ENCODE data around the gene JAKMIP3.

The JAKMIP3 gene

DNA sequence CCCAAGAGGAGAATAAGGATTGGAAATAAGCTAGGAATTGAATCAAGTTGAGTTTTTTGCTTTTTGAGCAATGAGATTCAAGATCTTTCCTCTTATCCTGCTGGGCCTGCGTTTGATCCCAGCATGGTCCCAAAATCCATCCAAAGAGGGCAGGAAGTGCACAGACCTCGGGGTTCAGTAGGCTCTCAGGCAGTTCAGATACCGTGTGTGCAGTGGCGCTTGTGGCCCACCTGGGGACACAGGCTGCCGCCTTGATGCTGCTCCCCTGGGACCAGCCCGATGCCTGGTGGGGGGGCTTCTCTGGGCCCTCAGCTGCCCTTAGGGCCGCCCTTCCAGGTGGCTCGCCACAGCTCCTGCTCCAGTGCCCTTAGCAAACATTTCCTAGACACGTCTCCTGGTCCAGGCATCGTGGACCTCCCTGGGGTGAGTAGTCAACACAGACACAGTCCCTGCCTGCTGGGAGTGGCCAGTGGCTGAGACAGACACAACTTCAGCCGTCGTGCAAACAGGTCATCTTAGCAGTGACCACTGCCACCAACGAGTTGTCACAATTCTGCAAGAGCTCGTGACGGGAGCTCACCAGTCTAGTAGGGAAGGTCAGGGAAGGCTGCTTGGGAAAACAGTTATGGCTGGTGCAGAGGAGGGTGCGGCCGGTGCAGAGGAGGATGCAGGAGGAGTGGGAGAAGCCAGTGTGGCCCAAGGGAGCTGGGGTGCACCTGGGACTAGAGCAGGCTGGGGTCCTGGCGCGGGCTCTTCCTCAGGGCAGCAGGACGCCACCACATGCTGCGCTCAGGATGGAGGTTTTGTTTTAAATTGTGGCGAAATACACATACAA, 21.7 kb upstream of the JAKMIP3 start:
- no peak for DNase-seq (ENCODE audit: low read depth in 2 of 3, low spot score in 2 of 3)

DNA sequence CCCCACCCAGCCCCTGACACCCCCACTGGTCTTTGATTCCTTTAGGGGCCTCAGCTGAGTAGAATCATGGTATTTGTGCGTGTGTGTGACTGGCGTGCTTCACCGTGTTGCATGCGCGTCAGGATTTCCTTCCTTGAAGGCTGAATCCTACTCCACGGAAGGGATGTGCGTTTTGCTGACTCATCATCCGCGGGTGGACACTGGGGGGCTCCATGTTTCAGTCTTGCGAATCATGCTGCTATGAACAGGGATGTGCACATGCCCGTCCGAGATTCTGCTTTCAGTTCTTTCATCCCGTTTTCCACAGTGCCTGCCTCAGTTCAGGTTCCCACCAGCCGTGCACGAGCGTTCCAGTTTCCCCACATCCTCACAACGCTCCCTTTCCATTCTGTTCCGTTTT, 20.9 kb upstream of the JAKMIP3 start:
- DNase-seq (ENCODE audit: low read depth in 2 of 3, low spot score in 2 of 3), result no peak

GRCh38 chr10:132045324-132045723, 20.4 kb upstream of the JAKMIP3 start:
- no peak for DNase-seq (ENCODE audit: low read depth in 2 of 3, low spot score in 2 of 3)

DNA sequence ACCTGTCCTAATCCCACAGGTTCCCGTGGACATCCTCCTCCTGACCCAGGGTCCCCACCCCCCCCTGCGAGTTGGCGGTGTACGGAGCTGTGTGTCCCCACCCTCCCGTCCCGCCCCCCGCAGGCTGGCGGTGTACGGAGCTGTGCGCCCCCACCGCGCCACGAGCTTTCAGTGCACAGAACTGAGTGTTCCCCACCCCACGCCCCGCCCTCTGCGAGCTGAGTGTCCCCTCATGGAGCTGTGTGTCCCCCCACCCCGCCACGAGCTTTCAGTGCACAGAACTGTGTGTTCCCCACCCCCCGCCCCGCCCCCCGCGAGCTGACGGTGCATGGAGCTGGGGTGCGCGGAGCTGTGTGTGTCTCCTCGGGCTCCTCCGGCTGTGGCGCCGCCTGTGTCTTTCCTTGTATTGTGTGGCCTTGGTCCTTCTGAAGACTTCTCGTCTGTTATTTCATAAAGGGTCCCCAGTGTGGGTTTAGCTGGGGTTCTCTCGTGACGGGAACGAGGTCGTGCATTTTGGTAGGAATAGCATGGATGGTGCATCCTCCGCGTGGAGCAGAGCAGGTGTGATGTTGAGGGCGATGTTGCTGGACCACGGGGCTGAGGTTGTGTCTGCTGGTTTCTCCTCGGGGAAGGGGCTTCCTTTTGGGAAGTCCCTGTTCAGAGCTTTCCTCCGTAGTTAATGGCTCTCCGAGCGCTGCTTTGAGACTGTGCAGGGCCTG, 18.0 kb upstream of the JAKMIP3 start:
- DNase-seq (ENCODE audit: low read depth in 2 of 3, low spot score in 2 of 3), result no peak

DNA sequence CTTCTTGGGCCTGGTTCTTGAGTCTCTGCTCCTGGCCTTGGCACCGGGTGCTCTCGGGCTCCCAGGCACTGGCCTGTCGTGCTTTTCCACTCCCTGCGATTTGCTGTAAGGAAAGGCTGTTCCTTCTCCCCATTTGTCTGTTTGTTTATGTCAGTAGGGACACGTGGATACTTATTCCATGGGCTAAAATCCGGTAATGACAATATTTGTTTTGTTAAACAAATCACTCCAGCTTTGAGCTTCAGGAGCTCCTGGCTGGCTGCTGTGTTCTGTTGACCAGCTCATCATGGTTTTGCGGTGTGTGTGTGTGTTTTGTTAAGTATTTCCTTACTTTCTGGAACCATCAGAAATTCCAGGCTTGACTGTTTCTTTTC, 17.5 kb upstream of the JAKMIP3 start:
- no peak for DNase-seq (ENCODE audit: low read depth in 2 of 3, low spot score in 2 of 3)

- DNase-seq (ENCODE audit: low read depth in 2 of 3, low spot score in 2 of 3), result no peak
Observed at GRCh38 chr10:132050191-132050590, 15.6 kb upstream of the JAKMIP3 start.

GRCh38 chr10:132052124-132052523, 13.6 kb upstream of the JAKMIP3 start:
- DNase-seq (ENCODE audit: low read depth in 2 of 3, low spot score in 2 of 3), result no peak

DNA sequence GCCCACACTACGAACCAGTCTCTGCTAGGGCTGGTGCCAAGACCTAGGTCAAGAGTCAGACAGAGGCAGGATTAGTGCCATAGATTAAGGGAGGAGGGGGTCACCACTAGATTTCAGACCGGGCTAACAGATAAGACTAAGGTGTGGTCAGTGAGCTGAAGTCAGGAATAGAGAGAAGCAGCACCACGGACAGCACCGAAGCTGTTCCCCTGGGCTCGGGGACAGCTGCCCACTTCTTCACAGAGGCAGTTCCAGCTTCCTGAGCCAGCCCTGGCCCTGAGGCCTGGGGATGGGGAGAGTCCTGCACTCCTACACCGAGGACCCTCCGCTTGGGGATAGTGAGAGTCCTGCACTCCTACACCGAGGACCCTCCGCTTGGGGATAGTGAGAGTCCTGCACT, 11.2 kb upstream of the JAKMIP3 start:
- no peak for DNase-seq (ENCODE audit: low read depth in 2 of 3, low spot score in 2 of 3)

DNA sequence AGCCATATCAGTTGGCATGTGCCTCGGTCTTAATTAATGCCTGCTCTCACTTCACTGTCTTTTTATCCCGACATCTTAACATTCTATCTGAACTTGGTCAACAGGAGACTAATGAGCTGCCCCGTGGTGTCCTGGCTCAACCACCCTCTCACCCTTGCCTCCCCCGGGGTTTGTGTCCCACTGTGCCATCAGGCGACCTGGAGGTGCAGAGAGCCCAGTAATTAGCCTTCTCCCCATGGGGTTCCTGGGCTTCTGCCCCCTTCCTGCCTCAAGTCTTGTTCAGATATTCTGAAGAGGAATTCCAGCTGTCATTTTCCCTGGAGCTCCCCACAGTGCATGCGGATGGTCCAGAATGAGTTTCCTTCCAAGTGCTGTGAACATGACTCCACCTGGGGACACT, 10.1 kb upstream of the JAKMIP3 start:
- DNase-seq (ENCODE audit: low read depth in 2 of 3, low spot score in 2 of 3), result no peak

DNA sequence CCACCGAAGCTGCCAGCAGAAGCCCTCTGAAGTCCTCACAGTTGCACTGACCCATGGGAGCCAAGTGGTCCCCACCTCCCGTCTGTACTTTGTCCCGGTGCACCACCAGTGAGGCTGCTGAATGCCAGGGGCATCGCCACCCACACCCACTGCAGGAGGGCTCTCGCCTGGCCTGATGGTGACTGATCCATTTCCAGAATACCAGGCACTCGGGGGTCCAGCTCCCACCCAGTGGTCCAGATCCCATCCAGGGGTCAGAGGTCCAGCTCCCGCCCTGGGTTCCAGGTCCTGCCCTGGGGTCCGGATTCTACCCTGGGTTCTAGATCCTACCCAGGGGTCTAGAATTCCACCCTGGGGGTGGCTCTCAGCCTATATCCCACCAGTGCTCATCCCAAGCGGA, 9.1 kb upstream of the JAKMIP3 start:
- DNase-seq (ENCODE audit: low read depth in 2 of 3, low spot score in 2 of 3), result no peak

DNA sequence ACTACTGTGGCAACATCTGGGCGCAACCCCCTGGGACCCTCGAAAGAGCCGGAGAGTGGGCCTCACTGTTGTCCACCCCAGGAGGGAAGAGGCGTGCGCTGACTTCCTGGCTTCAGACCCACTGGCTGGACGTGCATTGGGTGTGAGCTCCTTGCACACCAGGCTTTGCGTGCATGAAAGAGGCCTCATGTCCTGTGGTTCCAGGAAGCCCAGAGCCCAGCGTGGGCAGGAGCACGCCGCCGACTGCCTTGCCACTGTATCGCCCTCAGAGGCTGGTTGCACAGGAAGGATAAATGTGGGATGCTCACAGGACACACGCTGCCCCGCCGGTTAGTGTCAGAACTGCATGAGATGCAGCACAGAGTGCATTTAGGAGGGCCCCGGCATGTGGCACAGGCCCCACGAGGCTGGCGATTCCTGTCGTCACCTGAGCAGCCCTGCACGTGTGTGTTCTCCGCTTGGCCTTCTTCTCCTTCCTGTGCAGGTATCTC, 8.5 kb upstream of the JAKMIP3 start:
- no peak for DNase-seq (ENCODE audit: low read depth in 2 of 3, low spot score in 2 of 3)

GRCh38 chr10:132058111-132058745, 7.5 kb upstream of the JAKMIP3 start:
- no peak for DNase-seq (ENCODE audit: low read depth in 2 of 3, low spot score in 2 of 3)

DNA sequence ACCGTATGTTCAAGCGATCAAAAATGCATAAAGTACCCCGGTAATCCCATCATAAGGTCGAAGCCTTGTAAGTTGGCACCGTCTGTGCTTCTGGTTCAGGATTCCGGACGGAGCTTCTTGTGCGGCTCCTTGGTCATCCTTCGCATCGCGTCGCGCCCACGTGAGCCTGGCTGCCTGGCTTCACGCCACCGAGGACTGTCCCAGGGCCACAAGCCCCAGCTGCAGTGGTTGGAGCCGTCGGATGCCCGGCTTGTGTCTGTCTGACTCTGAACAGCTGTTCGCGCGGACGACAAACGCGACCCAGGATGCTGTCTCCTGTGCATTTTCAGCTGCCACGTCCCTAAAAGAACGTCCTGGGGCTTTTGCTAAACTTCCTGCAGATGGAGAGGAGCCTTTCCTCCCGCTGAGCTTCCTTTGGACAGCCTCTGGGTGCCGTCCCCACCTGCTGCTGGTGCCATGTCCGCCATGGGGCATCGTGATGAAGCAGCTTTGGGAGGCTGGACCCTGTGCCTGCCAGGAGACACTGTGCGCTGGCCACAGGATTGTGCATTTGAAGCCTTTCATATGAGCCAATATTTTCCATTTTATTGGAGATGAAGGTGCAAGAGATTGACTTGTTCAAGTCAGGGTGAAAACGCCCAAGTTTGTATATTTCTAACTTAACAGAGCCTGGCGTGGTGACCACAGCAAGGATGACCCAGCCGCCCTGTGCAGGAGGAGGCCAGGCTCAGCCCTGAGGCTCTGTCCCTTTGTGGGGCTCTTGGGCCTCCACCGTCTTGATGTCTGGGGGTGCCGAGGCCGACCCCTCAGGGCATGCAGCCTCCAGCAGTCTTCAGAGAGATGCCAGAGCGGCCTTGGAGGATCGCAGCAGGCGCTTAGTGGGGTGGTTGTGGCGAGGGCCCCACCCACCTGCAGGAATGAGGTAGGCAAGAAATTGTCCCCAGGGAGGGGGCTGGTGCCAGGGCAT, 6.7 kb upstream of the JAKMIP3 start:
- no peak for DNase-seq (ENCODE audit: low read depth in 2 of 3, low spot score in 2 of 3)

DNA sequence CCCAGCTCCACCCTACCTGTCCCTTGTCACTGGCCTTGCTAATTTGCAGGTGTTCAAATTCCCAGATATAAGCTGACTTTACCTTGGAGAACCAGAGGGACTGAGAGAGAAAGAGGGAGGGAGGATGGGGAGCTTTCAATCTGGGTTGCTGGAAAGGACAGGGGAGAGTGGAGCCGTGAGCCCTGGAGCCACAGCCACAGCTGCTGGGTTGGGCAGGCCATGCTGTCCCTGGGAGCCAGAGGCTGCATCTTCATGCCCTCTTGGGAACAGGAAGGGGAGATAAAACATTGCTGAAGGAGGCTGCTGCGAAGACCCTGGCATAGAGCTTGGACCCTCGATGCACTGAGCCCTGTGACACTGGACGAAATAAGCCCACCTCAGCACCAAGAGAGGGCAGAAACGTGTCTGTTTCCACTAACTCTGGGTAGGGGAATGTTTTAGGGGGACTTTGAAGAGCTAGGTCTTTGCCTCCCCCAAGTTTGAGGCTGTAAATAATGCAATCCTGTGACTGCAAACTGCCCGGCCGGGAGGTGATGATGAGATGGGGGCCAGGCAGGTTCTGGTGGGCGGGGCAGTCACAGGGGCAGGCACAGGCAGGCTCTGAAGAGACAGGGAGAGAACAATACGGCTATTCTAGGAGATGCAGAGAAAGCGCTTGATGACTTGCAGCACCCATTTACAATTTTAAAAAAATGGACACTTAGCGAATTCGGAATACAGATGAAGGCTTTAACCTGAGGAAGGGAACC, 5.8 kb upstream of the JAKMIP3 start:
- no peak for DNase-seq (ENCODE audit: low read depth in 2 of 3, low spot score in 2 of 3)

- no peak for DNase-seq (ENCODE audit: low read depth in 2 of 3, low spot score in 2 of 3)
Observed at GRCh38 chr10:132061030-132061429, 4.7 kb upstream of the JAKMIP3 start.

- DNase-seq (ENCODE audit: low read depth in 2 of 3, low spot score in 2 of 3), result no peak
Observed at GRCh38 chr10:132061465-132061864, 4.3 kb upstream of the JAKMIP3 start.

DNA sequence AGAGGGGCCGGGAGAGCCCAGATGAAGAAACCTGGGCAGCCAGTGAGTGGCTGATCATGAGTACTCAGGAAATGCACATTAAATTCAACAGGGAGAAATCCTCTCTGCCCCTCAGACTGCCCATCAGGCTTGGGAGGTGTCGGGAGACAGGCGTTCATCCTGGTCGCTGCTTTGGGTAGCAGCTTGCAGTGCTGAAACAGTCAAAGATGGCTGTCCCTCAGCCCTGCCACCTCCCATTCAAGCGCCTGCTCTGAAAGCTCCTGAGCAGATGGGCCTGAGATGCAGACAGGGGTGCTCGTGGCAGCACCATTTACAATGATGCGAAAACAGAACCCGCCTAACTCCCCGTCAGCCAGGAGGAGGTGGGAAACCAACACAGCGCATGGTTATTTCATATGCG, 3.6 kb upstream of the JAKMIP3 start:
- DNase-seq (ENCODE audit: low read depth in 2 of 3, low spot score in 2 of 3), result no peak

- DNase-seq (ENCODE audit: low read depth in 2 of 3, low spot score in 2 of 3), result no peak
Observed at GRCh38 chr10:132062641-132063390, 2.9 kb upstream of the JAKMIP3 start.

DNA sequence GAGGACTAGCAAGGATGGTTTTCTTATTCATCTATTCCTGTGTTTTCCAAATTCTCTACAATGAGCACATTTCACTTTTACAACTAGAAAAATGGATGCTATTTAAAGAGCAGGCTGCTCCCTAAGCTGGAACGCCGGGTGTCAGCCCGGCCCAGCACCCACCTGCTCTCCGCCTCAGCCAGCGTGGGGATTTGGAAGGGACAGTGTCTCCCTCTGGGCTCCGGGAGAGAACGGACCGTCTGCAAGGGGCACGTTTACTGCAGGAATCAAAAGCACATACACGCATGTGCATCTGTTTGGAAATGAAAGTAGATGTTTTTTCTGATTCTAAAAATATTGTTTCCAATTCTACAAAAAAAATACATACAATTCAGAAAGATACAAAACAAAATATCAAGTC, 2.3 kb upstream of the JAKMIP3 start:
- DNase-seq (ENCODE audit: low read depth in 2 of 3, low spot score in 2 of 3), result no peak

Measured in activated CD8-positive, alpha-beta memory T cell treated with anti-CD3 and anti-CD28 coated beads for 48 hours (primary cell).